A673 (cell line): ENCODE measurements around the gene PARP14. TPM values are rescaled to one million over a fixed set of nuclear protein-coding genes. Genes with fewer than 3 reads are reported as not detected.
"Not testable (repeated sequence)": the region's sequence is repeated elsewhere in the genome, so short reads cannot be mapped to it uniquely, and the experiment has no call there.

Experiments used
- BruUV-seq: library from RNA; stranded (reverse); fragments of 400-500 nt; replicated peaks from 2 replicates; lab custom pipeline; 2021; lab: Mats Ljungman, UMichigan
- CTCF ChIA-PET: fragments of 300-600 bp; sonication (Branson Sonifier 250); formaldehyde crosslinking; loops from one replicate; lab custom pipeline; 2022; ENCODE audit warnings: antibody characterized with exemption; lab: Charles Lee
- POLR2A ChIA-PET: fragments of 300-600 bp; sonication (Branson Sonifier 250); formaldehyde crosslinking; loops from one replicate; lab custom pipeline; 2022; ENCODE audit warnings: antibody characterized with exemption; ENCODE audit not compliant: low non-redundant PET; lab: Charles Lee
- DNase-seq: peaks from one replicate; pipeline ENCODE4 v3.0.0-alpha.2; 2015; ENCODE audit warnings: low spot score
- H3K27ac ChIP-seq: fragments of 200-600 bp; sonication (generic); 2 replicates; pipeline ENCODE4 v1.5.1; 2016; ENCODE audit warnings: mixed run types, low read depth, mild to moderate bottlenecking, mixed read lengths, antibody characterized with exemption, low read length; ENCODE audit not compliant: poor library complexity, severe bottlenecking
- H3K27me3 ChIP-seq: fragments of 200-600 bp; sonication (generic); replicated peaks from 2 replicates; pipeline ENCODE4 v1.6.1; 2017; ENCODE audit warnings: mixed run types, low read depth, mild to moderate bottlenecking, mixed read lengths, antibody characterized with exemption, low read length; ENCODE audit not compliant: insufficient read depth, poor library complexity
- H3K36me3 ChIP-seq: fragments of 200-600 bp; sonication (generic); 2 replicates; pipeline ENCODE4 v1.6.1; 2016; ENCODE audit warnings: mixed run types, mild to moderate bottlenecking, mixed read lengths, antibody characterized with exemption, low read length; ENCODE audit not compliant: insufficient read depth, poor library complexity, severe bottlenecking
- H3K4me1 ChIP-seq: fragments of 200-600 bp; sonication (generic); 2 replicates; pipeline ENCODE4 v1.6.1; 2017; ENCODE audit warnings: mixed run types, mild to moderate bottlenecking, mixed read lengths, antibody characterized with exemption, low read length; ENCODE audit not compliant: insufficient read depth, poor library complexity, severe bottlenecking
- H3K4me3 ChIP-seq: fragments of 200-600 bp; sonication (generic); 2 replicates; pipeline ENCODE4 v1.5.1; 2016; ENCODE audit warnings: low read depth, mixed run types, mild to moderate bottlenecking, mixed read lengths, low read length; ENCODE audit not compliant: poor library complexity, severe bottlenecking
- H3K9me3 ChIP-seq: fragments of 200-600 bp; sonication (generic); 2 replicates; pipeline ENCODE4 v1.6.1; 2016; ENCODE audit warnings: mixed run types, low read depth, mild to moderate bottlenecking, mixed read lengths, antibody characterized with exemption, low read length; ENCODE audit not compliant: poor library complexity, severe bottlenecking
- CTCF ChIP-seq: fragments of 300-800, 200-600 bp; sonication (generic); conservative IDR thresholded peaks from 2 replicates; pipeline ENCODE4 v1.5.1; 2017; ENCODE audit warnings: low read depth, mild to moderate bottlenecking, antibody characterized with exemption, low read length, moderate library complexity, mixed read lengths
- EZH2 ChIP-seq: fragments of 200-600 bp; sonication (generic); IDR thresholded peaks from 2 replicates; pipeline ENCODE4 v1.6.1; 2017; ENCODE audit warnings: borderline replicate concordance, low read depth, mild to moderate bottlenecking, mixed read lengths, antibody characterized with exemption, low read length; ENCODE audit not compliant: poor library complexity, severe bottlenecking
- intact Hi-C: fragments of 100-400 bp; cut with micrococcal nuclease; formaldehyde crosslinking; loops from one replicate; pipeline ENCODE4 v1.10.0; 2022; ENCODE audit not compliant: unreplicated experiment
- total RNA-seq: library from RNA; stranded (reverse); gene quantifications from 2 replicates; pipeline ENCODE4 v1.2.3, GENCODE V29; 2021

The PARP14 gene
- total RNA-seq, 1 experiment from 2014 or later = 22.8 TPM

GRCh38 chr3:122743581-122744120, 63.0 kb downstream of the PARP14 start:
- BruUV-seq = no TSS peak

GRCh38 chr3:122745369-122746021, 64.9 kb downstream of the PARP14 start:
- Histone ChIP-seq H3K27me3 (no peaks in the 10 kb centered on the region), H3K36me3 (no peaks in the 10 kb centered on the region), H3K4me1 (no peaks in the 10 kb centered on the region), H3K27ac (no peak overlapping the region), H3K9me3 (no peaks in the 10 kb centered on the region), H3K4me3 (no peak overlapping the region)
- BruUV-seq = no TSS peak
- POLR2A ChIA-PET = no interaction called here
- no peak for TF ChIP-seq CTCF
- TF ChIP-seq EZH2 = no peak
- DNase-seq = no peak
- CTCF ChIA-PET = no interaction called here
- intact Hi-C loops = no loop called here

More at GRCh38 chr3:122743581-122744120, 63.0 kb downstream of the PARP14 start:
- H3K4me3 ChIP-seq = no peak overlapping the region
- DNase-seq = no peak
- H3K27me3 ChIP-seq = no peaks in the 10 kb centered on the region
- H3K9me3 ChIP-seq = no peaks in the 10 kb centered on the region
- H3K27ac ChIP-seq = no peak overlapping the region
- intact Hi-C loops = no loop called here
- POLR2A ChIA-PET = no interaction called here
- CTCF ChIA-PET = no interaction called here
- H3K4me1 ChIP-seq = no peaks in the 10 kb centered on the region
- TF ChIP-seq CTCF (no peak), EZH2 (no peak)
- no peaks in the 10 kb centered on the region for H3K36me3 ChIP-seq

- intact Hi-C loops, H3K9me3 ChIP-seq, H3K4me3 ChIP-seq, H3K4me1 ChIP-seq, DNase-seq, H3K36me3 ChIP-seq, POLR2A ChIA-PET, H3K27ac ChIP-seq, CTCF ChIA-PET, BruUV-seq, H3K27me3 ChIP-seq: not testable (repeated sequence)
Observed at GRCh38 chr3:122747295-122747694, 66.7 kb downstream of the PARP14 start.

- POLR2A ChIA-PET = no interaction called here
Observed at GRCh38 chr3:122748347-122748746, 67.7 kb downstream of the PARP14 start.

More at GRCh38 chr3:122748347-122748746, 67.7 kb downstream of the PARP14 start:
- TF ChIP-seq EZH2 (no peak), CTCF (no peak)
- no peaks in the 10 kb centered on the region for H3K9me3 ChIP-seq
- H3K36me3 ChIP-seq = no peaks in the 10 kb centered on the region
- DNase-seq = no peak
- H3K4me3 ChIP-seq = no peak overlapping the region
- no TSS peak for BruUV-seq
- intact Hi-C loops = no loop called here
- no peak overlapping the region for H3K27ac ChIP-seq
- no peaks in the 10 kb centered on the region for H3K4me1 ChIP-seq
- CTCF ChIA-PET = no interaction called here
- no peaks in the 10 kb centered on the region for H3K27me3 ChIP-seq
